HUDEP-2 (cell line): ENCODE results near the gene CTR9.
"Not testable (repeated sequence)": the region's sequence is repeated elsewhere in the genome, so short reads cannot be mapped to it uniquely, and the experiment has no call there.

Source experiments
- DNase-seq, 76 experiments: peaks; one replicate each; lab custom pipeline; 2025; ENCODE audit not compliant: unreplicated experiment in 76 of 76; lab: John Stamatoyannopoulos, UW

The CTR9 gene

DNA sequence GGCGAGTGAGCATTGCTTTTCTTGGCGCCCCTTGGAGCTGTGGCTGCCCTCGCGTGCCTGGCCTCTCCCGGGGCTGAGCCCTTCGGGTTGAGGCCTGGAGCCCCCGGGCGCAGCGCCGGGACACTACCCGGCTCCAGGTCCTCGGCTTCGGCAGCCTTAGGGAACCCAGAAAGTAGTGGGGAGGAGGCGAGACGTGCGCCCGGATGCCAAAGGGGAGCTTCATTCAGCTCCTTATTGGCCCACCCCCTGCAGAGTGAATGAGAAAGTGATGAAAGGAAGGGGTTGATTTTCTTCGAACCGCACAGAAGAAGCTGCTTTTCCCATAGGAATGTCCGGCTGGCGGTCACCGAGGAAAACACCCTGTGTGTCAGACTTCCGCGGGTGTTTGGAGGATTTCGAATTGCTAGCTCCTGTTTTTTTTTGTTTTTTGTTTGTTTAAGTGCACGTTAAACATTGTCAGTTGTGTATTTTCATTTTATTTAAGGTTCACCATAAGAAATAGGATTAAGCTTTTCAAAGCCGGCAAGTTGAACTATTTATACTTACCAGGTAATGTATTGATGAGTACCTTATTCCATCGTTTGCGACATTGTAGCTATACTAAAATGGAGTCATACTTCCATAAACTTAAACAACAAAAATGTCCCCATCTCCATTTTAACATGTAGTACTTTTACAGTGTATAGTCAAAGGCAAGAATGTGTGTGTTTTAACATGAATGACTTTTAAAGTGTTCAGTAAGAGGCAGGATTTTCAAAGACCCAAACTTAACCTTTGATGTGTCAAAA, 58.5 kb downstream of the CTR9 start:
- peak in 31 of 76 experiments; percentile 9 to 79 (median 42) for DNase-seq

GRCh38 chr11:10813945-10814344, 62.9 kb downstream of the CTR9 start:
- no peak for DNase-seq

- DNase-seq: no peak
Measured at GRCh38 chr11:10818594-10818993, 67.5 kb downstream of the CTR9 start.

DNA sequence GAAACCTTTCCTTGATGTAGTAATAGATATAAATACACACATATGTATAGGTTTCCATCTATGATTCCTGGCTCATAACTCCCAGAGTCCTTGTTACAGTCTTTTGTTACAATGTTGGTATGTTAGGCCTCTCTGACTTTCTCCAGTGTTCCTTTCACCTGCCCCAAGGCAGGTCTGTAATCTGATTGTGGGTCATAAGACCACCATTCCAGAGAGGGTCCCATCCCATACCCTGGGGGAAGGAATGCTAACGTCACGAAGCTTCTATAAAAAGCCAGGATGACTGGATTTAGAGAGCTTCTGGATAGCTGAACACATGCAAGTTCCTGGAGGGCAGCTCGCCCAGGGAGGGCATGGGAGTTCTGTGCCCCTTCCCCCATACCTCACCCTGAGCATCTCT, 71.4 kb downstream of the CTR9 start:
- not testable (repeated sequence) for DNase-seq

DNA sequence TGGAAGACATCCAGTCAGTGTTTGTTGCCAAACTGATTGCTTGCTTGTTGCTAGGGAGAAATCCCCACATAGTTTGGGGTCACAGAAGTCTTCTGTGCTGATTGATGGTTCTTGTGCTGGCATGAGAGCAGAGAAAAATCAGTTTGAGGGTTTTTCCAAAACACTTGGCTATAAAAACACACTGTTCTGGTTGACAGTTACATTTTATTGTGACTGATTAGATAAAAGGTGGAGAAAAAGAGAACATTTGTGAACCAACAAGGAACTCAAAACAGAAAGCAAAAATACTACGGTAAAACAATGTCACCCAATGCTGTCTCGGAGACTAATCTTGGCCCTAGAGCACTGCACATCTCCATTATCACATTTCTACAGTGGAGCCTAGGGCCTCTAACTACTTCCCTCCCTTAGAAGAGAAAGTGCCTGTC, 72.1 kb downstream of the CTR9 start:
- peak in 3 of 76 experiments; percentile 1 to 31 (median 14) for DNase-seq

GRCh38 chr11:10824888-10825287, 73.8 kb downstream of the CTR9 start:
- peak in 1 of 76 experiments; percentile 11 for DNase-seq

- no peak for DNase-seq
Measured at GRCh38 chr11:10828402-10828801, 77.4 kb downstream of the CTR9 start.

DNA sequence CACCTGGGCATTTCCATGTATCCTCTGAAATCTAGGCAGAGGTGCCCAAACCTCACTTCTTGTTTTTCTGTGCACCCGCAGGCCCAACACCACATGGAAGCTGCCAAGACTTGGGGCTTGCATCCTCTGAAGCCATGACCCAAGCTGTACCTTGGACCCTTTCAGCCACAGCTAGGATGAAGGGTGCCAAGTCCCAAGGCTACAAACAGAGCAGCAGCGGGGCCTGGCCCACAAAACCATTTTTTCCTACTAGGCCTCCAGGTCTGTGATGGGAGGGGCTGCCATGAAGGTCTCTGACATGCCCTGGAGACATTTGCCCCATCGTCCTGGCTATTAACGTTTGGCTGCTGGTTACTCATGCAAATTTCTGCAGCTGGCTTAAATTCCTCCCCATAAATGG, 78.1 kb downstream of the CTR9 start:
- DNase-seq: no peak
